ENCODE data around the gene NID1.

GRCh38 chr1:235942625-235942934, 122.3 kb downstream of the NID1 start:
- no peak for TF ChIP-seq CTCF (IDR thresholded peaks at IDR 0.05; ENCODE audit: borderline replicate concordance, extremely low read depth, low read length, poor library complexity, severe bottlenecking)
- TF ChIP-seq EZH2 (IDR thresholded peaks at IDR 0.05; ENCODE audit: borderline replicate concordance, low read depth, low read length, severe bottlenecking), result no peak
